GM18907 (cell line): ENCODE results near the gene SPRED2.

Experiments used
- ATAC-seq: cut with Tn5 transposase; IDR thresholded peaks from one replicate; pipeline ENCODE4 v1.9.1; 2021; ENCODE audit warnings: mild to moderate bottlenecking, moderate library complexity; ENCODE audit not compliant: unreplicated experiment

Gene SPRED2

GRCh38 chr2:65443509-65444186, 11.2 kb upstream of the SPRED2 start:
- no peak for ATAC-seq

GRCh38 chr2:65442420-65443020, 10.1 kb upstream of the SPRED2 start:
- no peak for ATAC-seq

- no peak for ATAC-seq
Measured at GRCh38 chr2:65438137-65438899, 5.9 kb upstream of the SPRED2 start.

GRCh38 chr2:65437392-65438135, 5.2 kb upstream of the SPRED2 start:
- no peak for ATAC-seq

- ATAC-seq = peak; percentile 77
Measured at GRCh38 chr2:65436824-65437221, 4.4 kb upstream of the SPRED2 start.

- ATAC-seq = peak; percentile 38
Measured at GRCh38 chr2:65436169-65436823, 3.9 kb upstream of the SPRED2 start.

GRCh38 chr2:65435625-65436168, 3.3 kb upstream of the SPRED2 start:
- ATAC-seq = peak; percentile 23

- ATAC-seq = no peak
Measured at GRCh38 chr2:65434592-65435241, 2.3 kb upstream of the SPRED2 start.

- peak; percentile 34 for ATAC-seq
Measured at GRCh38 chr2:65431421-65432226, 775 bp downstream of the SPRED2 start.

- ATAC-seq = peak; percentile 37
Measured at GRCh38 chr2:65430603-65431420, 1.6 kb downstream of the SPRED2 start.

- peak; percentile 10 for ATAC-seq
Measured at GRCh38 chr2:65429786-65430602, 2.4 kb downstream of the SPRED2 start.

GRCh38 chr2:65427532-65427931, 4.9 kb downstream of the SPRED2 start:
- no peak for ATAC-seq

GRCh38 chr2:65425276-65425675, 7.1 kb downstream of the SPRED2 start:
- ATAC-seq = no peak

- ATAC-seq = no peak
Measured at GRCh38 chr2:65424391-65424790, 8.0 kb downstream of the SPRED2 start.

GRCh38 chr2:65421432-65421748, 11.0 kb downstream of the SPRED2 start:
- no peak for ATAC-seq

GRCh38 chr2:65420712-65421431, 11.5 kb downstream of the SPRED2 start:
- ATAC-seq = peak; percentile 73

- no peak for ATAC-seq
Measured at GRCh38 chr2:65417509-65418085, 14.8 kb downstream of the SPRED2 start.
